ENCODE results near the gene TEX22.

TEX22 gene

DNA sequence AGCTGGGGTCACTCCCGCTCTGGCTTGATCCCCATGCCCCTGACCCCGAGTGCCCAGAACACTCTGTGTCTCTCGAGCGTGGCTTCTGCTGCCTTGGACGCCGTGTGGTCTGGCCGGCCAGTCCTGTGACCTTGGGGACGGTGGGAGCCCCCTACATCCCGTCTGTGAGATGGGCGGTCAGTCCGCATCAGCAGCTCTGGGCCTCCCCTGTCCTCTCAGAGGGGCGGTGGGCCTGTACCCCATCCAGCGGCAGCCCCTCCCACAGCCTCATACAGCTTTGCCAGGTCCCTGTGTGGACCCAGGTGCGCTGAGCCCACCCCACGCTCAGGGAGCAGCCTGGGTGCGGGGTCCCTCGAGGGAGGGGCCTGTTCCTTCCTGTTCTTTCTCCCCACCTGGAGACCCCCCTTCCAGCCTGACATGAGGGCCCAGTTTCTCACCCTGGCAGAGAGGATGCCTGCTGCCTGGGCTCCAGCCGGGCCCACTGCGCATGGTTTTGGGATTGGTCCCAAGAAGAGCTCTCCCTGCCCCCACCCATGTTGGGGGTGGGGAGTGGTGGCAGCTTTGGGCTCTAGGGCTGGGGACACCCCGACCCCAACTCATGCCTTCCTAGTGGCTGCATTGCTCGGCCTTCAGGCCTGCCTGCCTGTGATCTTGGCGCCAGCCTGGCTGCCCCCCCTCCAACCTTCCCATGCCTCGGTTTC is 22.8 kb downstream of the TEX22 start:
- no peak for DNase-seq (ENCODE audit: low spot score)

DNA sequence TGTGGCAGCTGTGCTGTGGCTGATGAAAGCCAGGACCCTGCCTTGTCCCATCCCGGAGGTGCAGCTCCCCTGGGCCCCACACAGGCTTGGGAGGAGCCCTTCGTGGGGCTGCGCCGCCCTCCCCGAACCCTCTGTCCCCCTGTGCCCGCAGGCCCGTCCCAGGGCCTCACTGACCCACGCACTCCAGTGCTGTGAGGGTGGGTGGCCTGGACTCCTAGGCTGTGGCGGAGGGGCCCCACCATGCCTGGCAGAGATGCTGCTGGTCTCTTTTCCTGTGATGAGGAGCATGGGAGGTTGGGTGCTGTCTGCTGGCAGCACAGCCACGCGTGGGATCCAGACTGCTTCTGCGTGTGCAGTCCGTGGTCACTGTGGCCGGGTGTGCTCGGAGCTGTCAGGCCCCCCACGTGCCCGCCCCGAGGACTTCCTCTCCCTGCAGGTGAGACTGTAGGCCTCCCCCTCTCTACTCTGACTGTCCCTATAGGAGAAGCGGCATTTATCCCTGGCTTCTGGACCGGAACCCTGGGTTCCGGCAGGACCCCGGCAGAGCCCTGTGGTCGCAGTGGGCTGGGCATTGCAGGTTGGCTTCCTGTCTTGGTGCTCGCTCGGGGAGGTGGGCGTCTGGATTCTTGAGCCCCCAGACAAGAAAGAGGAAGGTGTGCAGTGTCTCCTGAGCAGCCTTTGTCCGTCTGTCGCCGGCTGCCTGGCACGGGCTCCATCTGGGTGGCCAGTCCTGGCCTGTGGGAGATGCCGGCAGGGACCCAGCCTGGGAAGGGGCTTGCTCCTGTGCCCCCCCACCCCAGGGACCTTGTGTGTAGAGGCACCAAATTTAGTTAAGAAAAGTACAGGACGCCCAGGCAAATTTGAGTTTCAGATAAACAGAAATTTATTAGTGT is 23.6 kb downstream of the TEX22 start:
- no peak for DNase-seq (ENCODE audit: low spot score)

DNA sequence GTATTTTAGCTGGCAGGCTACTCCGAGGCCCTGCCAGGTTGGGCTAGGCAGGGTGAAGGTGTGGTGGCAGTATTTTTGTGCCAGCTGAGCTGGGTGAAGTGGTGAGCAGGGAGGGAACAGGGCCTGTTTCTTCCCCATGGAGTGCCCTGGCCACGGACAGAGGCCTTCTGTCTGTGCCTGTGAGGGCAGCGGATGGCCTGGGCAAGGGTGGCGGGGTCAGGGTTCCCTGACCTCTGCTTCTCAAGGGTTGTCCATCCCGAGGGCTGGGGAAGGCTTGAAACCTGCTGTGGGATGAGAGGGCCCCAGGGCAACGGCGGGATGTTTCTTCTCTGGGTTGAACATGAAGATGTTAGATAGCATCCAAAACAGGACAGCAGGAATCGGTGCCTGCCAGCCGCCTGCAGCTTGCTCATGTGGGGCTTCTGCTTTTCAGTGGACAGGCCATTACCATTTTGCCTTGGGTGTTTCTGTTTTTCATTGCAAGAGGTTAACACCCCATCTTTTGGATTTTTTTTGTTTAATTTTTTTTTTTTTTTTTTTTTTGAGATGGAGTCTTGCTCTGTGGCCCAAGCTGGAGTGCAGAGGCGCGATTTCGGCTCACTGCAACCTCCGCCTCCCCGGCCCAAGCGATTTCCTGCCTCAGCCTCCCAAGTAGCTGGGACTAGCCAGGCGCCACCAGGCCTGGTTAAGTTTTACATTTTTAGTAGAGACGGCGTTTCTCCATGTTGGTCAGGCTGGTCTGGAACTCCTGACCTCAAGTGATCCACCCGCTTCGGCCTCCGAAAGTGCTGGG is 24.6 kb downstream of the TEX22 start:
- DNase-seq (ENCODE audit: low spot score), result no peak

DNA sequence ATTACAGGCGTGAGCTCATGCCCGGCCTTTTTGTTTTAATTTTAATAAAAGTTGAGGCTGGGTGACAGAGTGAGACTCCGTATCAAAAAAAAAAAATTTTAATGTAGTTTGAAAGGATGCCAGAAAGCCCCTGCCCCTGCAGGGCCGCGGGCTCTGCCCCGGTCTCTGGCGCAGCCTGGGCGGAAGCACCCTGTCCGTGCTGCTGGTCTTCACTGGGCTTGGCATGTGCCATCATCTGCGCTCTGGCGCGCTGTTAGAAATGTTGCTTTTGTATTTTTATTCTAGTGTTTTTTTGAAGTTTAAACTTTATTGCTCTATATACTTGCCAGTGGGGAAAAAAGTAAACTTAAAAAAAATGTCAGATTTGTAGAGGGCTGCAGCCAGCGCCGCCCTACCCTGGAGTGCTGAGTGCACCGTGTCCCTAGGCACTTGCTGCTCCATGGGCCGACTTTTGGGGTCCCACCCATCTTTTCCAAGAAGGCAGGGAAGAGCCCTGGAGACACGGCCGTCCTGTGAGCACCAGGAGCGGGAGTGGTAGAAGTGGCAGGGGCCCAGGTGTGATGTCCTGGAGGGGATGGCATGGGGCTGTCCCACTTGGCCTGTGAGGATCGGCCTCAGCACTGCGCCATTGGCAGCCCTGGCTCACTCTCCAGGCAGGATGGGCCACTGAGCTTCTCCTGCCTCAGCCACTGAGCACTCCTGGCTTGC is 25.3 kb downstream of the TEX22 start:
- no peak for DNase-seq (ENCODE audit: low spot score)

DNA sequence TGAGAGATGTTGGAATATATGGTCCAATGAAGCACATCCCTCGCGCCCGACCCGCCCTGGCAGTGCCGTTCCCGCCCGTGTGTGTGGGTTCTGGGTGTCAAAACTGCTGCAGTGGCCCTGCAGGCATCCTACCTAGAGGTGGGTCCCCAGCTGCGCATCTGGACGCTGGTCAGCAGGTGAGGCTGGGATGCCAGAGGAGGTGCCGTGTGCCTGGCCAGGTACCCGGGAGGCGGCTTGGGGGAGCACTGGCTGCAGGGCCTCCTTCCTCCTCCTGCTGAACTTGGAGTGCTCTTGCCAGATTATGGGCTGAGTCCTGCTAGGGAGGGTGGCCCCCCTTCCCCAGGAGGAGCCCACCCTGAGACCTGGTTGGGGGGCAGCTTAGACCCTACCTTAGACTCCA is 26.5 kb downstream of the TEX22 start:
- DNase-seq (ENCODE audit: low spot score), result no peak

DNA sequence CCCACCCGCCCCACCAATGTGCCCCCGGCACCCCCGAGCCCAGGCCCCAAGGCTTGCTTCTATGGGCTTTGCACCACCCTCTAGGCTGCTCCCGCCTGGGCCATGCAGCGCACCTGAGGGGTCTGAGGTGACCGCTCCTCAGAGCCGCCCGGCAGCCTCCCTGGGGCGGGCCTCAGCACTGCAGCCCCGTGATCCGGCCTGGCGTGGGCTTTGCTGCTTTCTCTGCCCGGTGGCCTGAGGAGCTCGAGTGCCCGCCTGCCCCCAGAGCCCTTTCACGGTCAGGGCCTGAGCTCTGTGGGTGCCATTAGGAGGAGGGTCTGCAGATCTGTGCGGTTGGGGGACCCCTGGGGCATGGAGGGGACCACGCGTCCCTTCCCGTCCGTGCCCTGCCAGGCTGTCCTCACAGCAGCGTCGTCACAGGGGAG is 27.5 kb downstream of the TEX22 start:
- DNase-seq (ENCODE audit: low spot score), result no peak

DNA sequence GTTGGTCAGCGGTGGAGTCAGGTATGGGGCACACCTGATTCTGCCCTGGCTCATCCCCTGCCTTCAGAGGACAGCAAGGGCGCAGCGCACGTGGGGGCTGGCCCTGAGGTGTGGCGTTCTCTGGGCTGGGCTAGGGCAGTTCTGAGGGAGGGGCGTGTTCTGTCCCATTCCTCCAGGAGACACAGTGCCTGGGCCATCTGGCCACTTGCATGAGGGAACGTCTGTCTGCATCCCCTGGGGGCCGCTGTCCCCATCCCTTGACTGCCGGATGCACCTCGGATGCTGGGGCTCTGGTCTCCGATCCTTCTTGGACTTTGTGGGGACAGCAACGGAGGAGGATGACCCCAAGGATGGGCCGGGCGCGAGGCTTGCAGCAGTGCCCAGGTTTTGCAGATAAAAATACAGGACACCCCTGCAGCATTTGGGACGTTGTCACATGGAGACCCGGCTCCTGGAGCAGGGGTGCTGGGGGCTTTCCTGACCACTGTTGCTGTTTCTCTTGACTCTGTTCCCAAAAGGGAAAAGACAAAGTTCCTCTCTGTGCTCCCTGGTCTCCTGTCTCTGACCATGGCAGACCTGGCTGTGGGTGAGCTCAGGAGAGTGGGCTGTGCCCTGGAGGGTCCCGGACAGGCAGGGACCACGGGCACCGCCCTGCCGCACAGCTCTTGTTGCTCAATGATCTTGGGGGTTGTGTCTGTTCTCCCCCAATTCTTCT is 28.2 kb downstream of the TEX22 start:
- DNase-seq (ENCODE audit: low spot score), result no peak

DNA sequence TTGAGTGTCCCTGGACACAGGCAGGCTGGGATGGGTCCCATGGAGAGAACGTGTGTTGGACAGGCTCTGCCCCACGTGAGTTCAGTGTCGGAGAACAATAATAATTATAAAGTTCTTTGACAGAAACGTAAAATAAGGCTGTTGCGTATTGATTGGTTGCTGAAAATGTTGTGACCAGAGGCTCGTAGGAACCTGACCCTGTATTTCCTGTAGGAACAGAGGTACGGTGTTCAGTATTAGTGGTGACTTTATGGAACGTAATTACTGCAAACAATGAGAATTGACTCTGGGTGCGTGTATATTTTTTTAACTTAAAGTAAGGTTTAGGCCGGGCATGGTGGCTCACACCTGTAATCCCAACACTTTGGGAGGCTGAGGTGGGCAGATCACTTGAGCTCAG is 29.1 kb downstream of the TEX22 start:
- DNase-seq (ENCODE audit: low spot score), result no peak

DNA sequence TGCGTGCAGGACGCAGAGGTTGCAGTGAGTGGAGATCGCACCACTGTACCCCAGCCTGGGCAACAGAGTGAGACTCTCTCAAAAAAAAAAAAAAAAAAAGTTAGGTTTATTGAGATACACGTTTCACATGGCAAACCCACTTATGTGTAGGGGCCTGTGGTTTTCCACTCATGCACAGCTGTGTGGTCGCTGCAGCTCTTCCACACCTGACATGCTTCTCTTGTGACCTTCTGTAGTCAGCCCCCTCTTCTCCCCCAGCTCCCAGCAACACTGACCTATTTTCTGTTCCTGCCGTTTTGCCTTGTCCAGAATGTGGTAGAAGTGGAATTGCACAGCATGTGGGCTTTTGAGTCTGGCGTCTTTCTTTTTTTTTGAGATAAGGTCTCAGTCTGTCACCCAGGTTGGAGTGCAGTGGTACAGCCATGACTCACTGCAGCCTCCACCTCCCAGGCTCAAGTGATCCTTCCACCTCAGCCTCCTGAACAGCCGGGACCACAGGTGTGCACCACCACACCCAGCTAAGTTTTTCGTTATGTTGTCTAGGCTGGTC is 29.7 kb downstream of the TEX22 start:
- DNase-seq (ENCODE audit: low spot score), result no peak

DNA sequence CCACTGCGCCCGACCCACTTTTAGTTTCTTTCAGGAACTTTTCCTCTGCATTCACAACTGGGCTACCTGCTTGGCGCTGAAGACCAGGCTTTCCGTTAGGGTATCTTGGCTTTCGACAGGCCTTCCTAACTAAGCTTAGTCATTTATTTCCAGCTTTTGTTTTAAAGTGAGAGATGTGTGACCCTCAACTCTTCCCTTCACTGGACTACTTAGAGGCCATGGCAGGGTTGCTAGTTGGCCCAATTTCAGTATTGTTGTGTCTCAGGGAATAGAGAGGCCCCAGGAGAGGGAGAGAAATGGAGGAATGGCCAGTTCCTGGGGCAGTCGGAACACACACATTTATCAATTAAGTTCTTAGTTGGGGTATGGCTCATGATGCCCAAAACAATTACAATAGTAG is 31.7 kb downstream of the TEX22 start:
- DNase-seq (ENCODE audit: low spot score), result no peak

DNA sequence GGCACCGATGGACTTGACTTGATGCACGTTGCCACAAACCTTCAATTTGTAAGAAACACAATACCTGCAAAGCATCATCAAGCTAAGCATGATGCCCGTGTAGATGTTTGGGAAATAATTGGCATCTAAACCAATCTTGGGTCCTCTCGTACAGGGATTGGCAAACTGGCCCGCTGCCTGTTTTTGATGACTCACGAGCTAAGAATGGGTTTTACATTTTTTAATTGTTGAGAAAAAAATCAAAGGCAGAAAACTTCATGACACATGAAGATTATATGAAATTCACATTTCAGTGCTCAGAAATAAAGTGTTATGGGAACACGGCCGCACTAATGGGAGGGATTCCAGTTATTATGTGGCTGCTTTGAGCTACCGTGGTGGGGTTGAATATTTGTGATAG is 32.2 kb downstream of the TEX22 start:
- DNase-seq (ENCODE audit: low spot score), result no peak

DNA sequence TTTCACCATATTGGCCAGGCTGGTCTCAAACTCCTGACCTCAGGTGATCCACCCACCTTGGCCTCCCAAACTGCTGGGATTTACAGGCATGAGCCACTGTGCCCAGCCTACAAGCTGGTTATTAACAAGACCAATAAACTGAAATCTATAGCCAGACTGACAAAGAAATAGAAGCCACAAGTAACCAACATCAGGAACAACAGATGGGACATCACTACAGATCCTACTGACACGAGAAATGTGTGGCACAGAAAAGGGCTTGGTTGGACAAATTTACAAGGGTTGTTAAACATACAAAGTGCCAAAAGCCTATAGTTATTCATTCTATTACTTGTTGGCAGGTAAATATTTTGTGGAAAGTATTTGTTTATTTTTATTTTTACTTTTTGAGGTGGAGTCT is 32.9 kb downstream of the TEX22 start:
- DNase-seq (ENCODE audit: low spot score), result no peak

DNA sequence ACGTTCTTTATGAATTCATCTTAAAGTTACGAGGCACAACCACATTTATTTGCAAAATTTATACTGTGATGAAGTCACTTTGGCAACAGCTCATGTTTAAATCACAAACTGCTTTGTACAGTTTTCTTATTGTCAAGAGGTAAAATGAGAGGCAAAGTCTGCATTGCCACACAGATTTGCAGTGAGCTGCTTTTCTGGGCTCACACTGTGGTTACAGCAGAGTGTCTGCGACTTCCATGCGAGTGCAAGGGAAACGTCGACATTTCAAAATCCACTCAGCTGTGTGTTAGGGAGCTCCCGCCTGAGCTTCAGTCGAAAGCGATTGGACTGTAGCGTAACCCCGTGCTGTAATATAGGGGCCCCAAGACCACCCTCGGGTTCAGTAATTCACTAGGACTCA is 34.3 kb downstream of the TEX22 start:
- DNase-seq (ENCODE audit: low spot score), result no peak

DNA sequence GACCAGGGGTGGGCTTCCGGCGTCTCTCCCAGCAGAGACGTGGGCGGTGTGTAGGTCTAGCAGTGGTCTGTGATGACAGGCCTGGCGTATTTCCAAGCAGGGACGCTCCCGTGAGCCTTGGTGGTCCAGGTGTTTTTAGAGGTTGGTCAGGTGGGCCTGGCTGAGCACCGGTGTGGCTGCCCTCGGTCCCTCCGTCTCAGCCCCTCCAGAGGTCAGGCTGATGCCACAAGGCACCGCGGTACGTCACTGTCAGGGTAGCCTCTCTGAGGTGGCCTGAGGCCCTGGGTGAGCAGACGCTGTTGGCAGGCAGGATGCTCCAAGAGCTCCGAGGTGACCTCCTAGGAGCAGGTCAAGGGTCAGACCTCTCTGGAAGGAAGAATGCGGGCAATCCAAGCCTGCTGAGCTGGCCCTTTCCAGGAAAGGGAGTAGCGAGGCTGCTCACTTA is 34.8 kb downstream of the TEX22 start:
- no peak for DNase-seq (ENCODE audit: low spot score)

DNA sequence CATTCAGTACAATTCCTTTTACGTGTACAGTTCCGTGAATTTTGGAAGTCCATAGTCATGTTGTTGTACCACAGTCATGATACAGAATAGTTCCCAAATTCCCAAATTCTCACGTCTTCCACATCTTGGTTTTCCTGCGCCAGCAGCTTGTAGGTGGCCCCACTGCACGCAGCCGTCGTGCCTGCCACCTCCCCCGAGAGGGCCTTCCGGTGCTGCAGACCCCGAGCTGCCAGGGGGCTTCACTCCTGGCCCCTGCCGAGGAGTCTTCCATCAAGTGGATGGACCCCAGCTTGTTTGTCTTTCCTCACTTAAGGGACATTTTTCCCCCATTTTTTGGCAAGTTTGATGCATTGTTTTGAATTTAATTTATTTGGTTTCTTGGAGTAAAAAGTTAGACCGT is 38.1 kb downstream of the TEX22 start:
- no peak for DNase-seq (ENCODE audit: low spot score)

DNA sequence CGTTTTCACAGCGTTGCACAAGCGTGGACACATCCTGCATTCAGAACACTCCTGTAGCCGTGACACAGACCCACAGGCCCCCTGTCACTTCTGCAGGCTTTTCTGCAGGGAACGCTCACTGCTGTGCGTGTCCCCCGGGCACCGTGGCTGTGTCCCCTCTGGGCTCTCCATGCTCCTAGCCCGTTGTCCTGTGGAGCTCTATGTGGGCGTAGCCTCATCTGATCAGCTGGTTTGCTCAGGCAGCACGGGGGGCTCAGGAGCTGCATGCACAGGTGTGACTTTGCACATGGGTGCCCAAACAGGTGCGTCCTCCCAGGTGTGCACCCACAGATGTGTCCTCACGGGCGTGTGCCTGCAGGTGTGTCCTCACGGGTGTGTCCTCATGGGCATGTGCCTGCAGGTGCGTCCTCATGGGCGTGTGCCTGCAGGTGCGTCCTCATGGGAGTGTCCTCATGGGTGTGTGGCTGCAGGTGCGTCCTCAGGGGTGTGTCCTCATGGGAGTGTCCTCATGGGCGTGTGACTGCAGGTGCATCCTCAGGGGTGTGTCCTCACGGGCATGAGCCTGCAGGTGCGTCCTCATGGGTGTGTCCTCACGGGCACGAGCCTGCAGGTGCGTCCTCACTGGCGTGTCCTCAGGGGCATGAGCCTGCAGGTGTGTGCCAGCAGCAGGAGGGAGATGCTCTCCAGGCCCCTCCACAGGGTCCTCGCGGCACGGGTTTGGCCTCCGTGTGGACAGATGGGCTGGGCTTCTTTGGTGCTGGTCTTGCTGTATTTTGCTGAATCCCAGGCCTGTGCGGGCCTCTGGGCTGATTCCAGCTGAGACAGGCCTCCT is 38.8 kb downstream of the TEX22 start:
- no peak for DNase-seq (ENCODE audit: low spot score)

DNA sequence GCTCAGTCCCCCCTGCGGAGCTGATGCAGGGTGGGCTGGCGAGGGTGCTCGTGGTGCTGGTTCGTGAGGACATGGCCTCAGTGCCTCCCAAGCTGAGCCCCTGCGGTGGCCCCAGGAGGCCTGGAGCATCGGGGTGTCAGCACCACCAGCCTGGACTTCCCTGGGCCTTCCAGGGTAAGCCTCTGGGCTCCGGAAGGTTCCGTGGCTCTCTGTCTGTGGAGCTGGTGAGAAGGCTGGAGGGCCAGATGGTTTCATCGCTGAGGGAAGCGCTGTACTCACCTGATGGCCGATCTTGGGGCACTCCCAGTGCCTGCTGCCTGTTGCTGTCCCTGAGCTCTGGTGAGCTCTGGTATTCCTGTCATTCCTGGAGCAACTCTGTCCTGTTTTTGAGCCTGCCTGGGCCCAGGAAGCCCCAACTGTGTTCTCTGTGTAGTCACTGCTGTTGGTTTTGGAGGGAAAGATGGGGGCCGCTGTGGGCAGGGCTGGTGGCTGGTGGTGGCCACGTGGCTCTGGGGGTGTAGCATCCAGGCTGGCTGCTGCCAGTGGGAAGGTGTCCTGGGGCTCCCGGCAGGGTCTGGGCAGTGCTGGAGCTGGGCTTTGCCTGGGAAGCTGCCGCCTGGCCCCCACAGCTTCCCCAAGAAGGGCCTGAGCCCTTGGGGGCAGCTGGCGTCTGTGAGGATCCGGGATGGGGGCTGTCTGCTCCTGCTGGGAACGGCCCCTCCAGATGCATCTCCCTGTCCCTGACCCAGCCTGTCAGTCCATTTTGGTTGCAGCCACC is 39.6 kb downstream of the TEX22 start:
- DNase-seq (ENCODE audit: low spot score), result no peak

DNA sequence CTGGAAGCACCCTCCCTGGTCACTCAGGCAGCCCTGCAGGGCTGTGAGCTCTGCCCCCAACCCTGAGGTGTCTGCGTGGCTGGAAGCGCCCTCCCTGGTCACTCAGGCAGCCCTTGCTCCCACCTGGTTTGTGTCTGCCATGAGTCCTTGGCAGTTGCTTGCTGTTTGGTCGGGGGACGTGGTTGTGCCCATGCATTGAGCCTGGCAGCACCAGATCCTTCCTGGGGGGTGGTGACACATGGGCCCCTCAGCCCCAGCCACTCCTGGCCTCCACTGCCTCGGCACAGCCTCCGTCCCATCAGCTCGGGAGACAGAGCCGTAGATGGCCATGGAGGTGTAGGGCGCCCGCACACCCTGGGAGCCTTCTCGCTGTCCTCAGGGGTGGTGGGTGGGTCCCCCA is 40.8 kb downstream of the TEX22 start:
- DNase-seq (ENCODE audit: low spot score), result no peak
